Ovary (tissue), 3 donors: ENCODE results near the gene SRSF9.

Source experiments
- CTCF ChIP-seq, 3 donors: fragments of 450-650 bp in 2 of 3; fragments of 200-600 bp in 1 of 3; IDR thresholded peaks; one replicate each; pipeline versions ENCODE4 v1.5.1 to v1.8.0; 2016 to 2022; ENCODE audit warnings: antibody characterized with exemption in 3 of 3, mild to moderate bottlenecking in 1 of 3
- POLR2A ChIP-seq: fragments of 450-650 bp; IDR thresholded peaks from one replicate; pipeline ENCODE4 v1.6.1; 2017; ENCODE audit warnings: antibody characterized with exemption, mild to moderate bottlenecking, moderate library complexity
- donor health status: DM: no; HTN: no; CAD: no.

- TF ChIP-seq CTCF (IDR thresholded peaks at IDR 0.05) (no peak), POLR2A (no peak)
Measured at GRCh38 chr12:120468821-120469449, 613 bp downstream of the SRSF9 start.
